ENCODE results near the gene MYT1.
"Not testable (repeated sequence)": the region's sequence is repeated elsewhere in the genome, so short reads cannot be mapped to it uniquely, and the experiment has no call there.

The MYT1 gene

GRCh38 chr20:64220891-64221527 is 56.8 kb downstream of the MYT1 start:
- no peak for DNase-seq

DNA sequence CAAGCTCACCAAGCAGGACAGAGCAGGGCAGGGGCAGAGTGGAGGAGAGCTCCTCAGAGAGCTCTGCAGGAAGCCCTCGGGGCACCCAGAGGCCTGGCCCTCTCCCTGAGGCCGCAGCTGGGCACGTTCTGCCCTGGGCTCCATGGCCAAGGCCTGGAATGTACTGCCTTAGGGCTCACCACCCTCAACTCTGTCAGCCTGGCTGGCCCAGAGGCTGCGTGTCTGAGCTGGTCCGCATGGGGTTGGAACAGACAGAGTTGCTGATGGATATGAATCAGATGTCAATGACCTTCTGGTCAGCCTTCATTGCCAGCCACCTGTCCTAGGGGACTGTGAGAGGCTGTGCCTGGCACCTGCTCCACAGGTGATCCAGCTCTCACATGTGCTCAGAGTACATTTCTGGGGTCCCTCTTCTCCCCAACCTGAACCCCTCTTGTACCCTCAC is 58.1 kb downstream of the MYT1 start:
- no peak for DNase-seq

DNA sequence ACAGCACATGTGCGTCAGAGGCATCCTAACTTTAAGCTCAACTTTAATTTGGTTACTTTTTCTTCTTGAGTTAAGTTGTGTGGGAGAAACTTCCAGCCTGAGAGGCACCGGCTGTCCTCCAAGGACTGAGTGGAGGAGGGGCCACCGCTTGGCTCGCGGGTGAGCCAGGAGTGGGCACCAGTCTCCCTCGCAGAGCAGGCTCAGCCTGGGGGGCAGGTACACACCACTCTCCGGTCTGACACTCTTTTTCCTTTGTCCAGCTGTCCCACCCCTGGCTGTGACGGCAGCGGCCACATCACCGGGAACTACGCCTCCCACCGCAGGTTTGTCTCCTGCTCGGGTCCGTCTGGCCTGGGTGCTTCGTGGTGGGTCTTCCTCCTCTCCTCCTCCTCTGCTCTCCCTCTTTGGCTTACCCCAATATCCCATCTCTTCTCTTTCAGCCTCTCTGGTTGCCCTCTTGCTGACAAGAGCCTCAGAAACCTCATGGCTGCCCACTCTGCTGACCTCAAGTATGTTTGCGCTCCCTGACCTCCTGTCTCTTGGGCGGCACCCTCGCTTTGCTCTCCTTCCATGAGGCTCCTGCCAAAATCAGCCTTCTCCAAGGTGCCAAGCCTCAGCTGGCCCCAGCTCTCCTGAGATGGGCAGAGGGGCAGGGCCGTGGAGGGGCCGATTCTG is 58.7 kb downstream of the MYT1 start:
- no peak for DNase-seq

GRCh38 chr20:64223526-64224067 is 59.3 kb downstream of the MYT1 start:
- no peak for DNase-seq

- no peak for DNase-seq
Measured at GRCh38 chr20:64224351-64225170, 60.3 kb downstream of the MYT1 start.

DNA sequence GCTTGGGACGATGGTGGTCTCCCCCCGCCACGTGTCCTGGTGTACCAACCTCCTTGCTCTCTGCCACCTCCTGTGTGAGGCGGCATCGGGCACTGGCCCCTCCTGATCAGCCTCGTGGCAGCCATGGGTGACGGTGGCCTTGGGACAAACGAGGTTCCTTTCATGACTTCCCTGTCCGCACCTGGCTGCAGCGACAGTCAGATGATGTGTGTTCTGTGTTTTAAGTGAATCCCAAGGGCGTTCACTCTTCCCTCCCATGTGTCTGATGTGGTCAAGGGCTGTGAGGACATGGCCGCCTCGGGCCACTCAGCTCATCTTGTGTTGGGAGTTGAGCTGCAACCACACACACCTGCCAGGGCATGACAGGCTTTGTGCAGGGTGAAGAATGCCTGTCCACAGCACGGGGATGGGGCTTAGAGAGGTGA is 60.9 kb downstream of the MYT1 start:
- no peak for DNase-seq

DNA sequence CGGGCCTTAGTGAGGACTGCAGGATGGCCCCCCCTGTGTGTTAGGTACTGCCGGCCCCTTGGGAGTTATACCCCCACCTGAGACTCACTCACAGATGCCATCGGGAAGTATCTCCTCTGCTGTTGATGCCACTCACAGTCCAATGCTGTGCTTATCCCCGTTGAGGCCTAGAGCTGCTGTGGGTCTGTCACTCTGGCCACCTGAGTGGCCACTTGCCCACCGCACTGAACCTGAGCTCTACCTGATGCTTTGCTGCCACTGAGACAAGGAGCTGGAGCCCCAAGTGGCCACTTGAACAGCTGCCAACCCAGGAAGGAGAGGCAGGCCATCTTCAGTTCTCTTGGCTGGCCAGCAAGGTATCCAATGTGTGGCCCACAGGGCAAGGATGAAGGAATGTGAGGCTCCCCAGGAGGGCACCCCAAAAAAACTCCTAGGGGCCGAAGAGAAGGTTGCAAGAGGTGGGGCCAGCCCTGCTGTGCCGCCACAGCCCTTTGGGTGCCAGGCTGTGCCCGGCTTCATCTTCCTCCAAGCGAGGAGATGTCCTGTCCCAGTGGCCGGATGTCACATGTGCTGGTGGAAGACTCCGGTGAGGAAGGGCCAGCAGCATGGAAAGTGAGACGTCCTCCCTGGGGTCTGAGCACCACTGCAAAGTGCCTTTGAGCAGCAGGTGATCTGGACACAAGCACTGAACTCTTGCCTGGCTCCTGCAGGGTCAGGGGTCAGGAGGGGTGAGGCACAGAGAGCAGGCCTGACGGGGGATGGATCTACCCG is 61.8 kb downstream of the MYT1 start:
- no peak for DNase-seq

DNA sequence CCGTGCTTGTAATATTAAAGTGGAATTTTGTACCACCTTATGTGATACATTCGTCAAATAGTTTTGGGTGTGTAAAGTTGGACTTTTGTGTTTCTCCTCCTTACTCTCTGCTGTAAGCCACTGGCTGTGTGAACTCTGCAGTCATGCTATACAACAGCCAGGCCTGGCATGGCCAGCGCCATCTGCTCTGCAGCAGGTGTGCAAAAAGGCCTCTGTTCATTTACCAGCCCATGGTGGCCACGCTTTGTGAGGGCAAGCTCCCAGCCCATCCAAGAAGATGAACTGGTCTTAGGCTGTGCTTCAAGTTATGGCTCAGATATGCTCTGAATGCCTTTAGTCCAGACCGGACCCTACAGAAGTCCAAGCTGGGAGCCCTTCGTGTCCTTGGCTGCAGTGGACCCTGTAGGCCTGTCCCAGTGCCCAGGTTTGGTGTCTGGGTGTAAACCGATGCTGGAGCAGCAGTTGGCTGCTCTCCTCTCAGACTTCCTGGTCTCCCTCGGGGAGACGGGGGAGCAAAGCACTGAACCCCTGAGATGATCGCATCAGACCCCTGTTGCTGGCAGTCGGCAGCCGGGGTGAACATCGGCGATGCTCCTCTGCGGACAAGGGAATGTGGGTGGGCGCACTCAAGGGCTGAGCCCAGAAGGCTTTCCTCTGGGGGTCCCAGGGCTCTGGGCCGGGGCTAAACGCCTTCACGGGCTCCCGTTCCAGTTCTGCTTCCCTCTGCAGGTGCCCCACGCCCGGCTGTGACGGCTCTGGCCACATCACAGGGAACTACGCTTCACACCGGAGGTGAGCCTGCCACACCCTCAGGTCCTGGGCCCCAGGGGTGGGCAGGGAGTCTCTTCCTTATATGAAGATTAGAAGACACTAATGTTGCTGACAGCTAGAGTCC is 62.7 kb downstream of the MYT1 start:
- DNase-seq = peak; percentile 12

- DNase-seq = no peak
Measured at GRCh38 chr20:64228086-64228653, 63.9 kb downstream of the MYT1 start.

DNA sequence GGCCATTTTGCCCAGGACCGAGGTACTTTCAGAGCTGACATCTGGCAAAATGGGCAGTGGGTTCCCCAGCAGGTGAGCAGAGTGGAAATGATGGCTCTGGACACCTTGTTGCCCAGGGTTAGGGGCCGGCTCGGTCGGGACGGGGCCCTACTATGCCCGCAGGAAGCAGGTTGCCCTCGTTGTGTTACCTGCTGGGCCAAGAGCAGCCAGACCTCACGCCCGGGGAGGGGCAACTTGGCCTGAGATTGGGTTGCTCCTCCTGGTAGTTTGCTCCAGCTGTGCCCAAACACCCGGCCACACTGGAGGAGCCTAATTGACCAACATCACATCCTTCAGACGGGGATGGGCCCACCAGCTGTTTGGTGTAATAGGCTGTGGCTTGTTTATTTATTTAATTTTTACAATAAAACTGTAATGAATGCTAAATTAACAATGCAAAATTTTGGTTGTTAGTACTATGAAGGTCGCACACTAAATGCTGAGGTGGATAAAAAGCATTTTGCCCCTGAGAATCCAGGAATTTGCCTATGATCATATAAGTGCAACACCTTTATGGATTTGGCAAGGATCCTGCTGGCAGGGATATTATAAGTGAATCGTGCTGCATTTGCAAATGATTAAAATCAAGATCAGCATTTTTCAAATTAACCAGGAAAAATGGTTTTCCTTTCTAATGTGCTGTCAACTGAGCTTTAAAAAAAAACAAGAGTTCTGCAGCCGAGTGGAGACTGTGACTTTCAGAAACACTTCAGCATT is 64.7 kb downstream of the MYT1 start:
- DNase-seq = no peak

DNA sequence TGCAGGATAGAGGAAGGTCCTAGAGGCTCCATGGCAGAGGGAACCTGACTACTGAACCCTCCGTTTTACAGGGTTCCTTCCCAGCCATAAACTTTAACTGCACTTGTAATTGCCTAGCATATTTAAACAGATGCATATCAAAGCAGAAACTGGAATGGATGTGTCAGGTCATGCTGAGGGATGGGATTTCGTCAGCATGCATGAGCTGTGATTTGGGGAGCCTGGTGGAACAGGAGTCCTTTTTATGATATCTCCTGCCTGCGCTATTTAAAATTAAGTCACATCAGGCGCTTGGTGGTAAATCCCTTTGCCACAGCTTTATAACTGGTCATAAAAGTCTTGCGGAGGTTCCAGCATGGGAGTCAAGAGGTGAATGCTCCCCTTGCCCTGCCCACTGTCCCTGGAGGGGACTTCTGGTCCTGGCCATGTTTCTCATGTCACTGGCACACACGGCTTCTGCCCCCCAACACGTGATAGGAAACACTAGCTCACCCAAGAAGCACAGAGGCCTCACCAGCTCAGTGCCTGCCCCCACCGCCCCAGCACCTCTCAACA is 65.3 kb downstream of the MYT1 start:
- DNase-seq = no peak

- no peak for DNase-seq
Measured at GRCh38 chr20:64230461-64231145, 66.4 kb downstream of the MYT1 start.

DNA sequence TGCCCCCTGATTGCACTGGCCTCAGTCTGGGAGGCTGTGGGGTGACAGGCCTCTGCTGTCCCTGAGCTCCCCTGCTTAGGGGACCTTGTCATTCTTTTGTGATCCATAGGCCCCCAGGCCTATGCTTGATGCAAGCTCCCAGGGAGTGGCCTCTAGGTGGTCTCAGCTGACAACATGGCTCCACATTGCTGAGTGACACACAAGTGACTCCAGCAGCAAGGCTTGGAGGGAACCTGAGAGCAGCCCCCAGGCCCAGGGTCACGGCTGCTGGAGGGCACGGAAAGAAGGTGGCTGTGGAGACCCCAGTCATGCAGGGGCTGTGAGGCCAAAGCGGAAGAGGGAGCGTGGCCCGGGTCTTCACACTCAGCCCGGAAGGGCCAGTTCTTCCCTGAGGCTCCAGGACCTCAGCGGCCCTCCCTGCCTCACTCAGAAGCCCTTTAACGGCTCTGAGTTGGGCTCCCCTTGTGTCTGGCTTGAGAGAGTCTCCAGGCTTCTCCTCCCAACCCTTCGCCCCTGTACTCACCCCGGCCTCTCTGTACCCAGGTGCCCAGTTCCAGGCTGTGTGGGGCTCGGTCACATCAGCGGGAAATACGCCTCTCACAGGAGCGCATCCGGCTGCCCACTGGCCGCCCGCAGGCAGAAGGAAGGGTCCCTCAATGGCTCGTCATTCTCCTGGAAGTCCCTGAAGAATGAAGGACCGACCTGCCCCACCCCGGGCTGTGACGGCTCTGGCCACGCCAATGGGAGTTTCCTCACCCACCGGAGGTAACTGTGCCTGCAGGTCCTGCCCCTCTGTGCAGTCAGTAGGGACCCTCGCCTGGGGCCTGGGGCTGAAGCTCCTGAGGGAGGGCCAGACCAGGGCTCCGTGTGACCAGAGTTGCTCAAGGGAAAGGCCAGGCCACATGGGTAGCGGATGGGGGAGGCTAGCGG is 67.6 kb downstream of the MYT1 start:
- DNase-seq = no peak

DNA sequence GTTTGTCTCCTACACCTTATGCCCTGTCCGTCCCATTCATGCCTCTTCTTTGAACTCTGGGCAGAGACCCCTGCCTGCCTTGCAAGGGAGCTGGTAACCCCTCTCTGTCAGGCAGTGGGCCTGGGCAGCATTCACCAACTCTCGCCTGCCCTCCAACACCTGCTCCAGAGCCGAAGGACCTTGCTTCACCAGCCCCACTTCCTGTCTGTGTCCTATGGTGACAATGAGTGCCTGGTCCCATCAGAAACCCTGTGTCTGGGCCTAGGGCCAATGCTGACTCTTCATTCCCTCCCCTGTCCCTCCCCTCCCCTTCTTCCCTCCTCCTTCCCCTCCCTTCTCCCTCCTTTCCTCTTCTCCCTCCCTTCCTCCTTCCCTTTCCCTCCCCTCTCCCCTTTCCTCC is 68.5 kb downstream of the MYT1 start:
- DNase-seq = no peak

DNA sequence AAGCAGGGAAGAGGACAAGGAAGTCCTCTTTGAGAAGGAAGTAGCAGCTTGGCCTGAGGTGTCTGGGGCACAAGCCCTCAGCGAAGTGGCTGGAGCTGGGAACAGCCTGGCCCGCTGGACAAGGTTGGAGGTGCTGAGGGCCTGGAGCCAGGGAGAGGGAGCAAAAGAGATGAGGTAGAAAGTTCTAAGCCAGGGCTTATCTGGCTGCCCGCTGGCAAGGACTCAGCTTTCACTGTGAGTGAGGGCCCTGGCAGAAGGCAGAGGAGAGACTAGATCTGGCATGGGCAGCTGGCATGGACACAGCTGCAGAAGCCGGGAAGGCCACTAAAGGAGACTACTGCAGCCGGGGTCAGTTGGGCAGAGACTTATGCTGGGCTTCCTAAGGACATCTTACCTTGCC is 69.5 kb downstream of the MYT1 start:
- no peak for DNase-seq

DNA sequence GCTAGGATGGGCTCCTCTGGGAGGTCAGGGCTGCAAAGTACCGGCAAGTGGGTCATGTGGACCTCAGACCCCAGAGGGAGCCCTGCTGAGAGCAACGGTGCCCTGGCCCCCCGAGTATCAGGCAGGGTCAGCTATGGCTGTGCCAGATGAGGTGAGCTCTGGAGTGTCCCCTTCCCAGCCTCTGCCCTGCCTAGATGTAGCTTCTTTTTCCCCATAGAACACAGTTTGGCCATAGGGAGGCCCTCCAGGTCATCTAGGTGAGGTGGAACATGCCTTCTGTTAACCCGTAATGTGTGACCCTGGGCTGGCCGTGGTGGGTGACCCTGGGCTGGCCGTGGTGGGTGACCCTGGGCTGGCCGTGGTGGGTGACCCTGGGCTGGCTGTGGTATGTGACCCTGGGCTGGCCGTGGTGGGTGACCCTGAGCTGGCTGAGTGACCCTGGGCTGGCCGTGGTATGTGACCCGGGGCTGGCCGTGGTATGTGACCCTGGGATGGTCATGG is 70.1 kb downstream of the MYT1 start:
- DNase-seq = no peak

DNA sequence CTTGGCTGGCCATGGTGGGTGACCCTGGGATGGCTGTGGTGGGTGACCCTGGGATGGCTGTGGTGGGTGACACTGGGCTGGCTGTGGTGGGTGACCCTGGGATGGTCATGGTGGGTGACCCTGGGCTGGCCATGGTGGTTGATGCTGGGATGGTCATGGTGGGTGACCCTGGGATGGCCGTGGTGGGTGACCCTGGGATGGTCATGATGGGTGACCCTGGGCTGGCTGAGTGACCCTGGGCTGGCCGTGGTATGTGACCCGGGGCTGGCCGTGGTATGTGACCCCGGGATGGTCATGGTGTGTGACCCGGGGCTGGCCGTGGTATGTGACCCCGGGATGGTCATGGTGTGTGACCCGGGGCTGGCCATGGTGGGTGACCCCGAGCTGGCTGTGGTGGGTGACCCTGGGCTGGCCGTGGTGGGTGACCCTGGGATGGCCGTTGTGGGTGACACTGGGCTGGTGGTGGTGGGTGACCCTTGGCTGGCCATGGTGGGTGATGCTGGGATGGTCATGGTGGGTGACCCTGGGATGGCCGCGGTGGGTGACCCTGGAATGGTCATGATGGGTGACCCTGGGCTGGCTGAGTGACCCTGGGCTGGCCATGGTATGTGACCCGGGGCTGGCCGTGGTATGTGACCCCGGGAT is 70.8 kb downstream of the MYT1 start:
- not testable (repeated sequence) for DNase-seq
